Peyer's patch (tissue), 4 donors: ENCODE measurements around the gene TOMM22. TPM values are rescaled to one million over a fixed set of nuclear protein-coding genes. Genes with fewer than 3 reads are reported as not detected.

Experiments used
- DNase-seq, 3 donors: peaks; one replicate each; pipeline ENCODE4 v3.0.0-alpha.2; 2017 to 2019
- H3K27ac ChIP-seq, 4 donors: fragments of 200-600 bp; sonication (generic); one replicate each; pipeline ENCODE4 v1.5.1; 2016 to 2019
- H3K27me3 ChIP-seq, 2 donors: fragments of 200-600 bp; sonication (generic); one replicate each; pipeline ENCODE4 v1.5.1; 2019
- H3K36me3 ChIP-seq, 3 donors: fragments of 200-600 bp; sonication (generic); one replicate each; pipeline ENCODE4 v1.5.1; 2016 to 2019
- H3K4me1 ChIP-seq, 4 donors: fragments of 200-600 bp; sonication (generic); one replicate each; pipeline ENCODE4 v1.5.1; 2016 to 2019
- H3K4me3 ChIP-seq, 4 donors: fragments of 200-600 bp; sonication (generic); 1 replicate in 3 of 4; 2 replicates in 1 of 4; pipeline ENCODE4 v1.5.1; 2016 to 2019; ENCODE audit warnings: mild to moderate bottlenecking in 1 of 4
- H3K9me3 ChIP-seq, 4 donors: fragments of 200-600 bp; sonication (generic); one replicate each; pipeline ENCODE4 v1.5.1; 2016 to 2019; ENCODE audit warnings: mild to moderate bottlenecking in 1 of 4
- CTCF ChIP-seq, 6 experiments: fragments of 450-650 bp in 4 of 6; fragments of 200-600 bp in 2 of 6; sonication (generic) in 1 of 6; IDR thresholded peaks; one replicate each; pipeline ENCODE4 v1.5.1; 2017 to 2019; ENCODE audit warnings: antibody characterized with exemption in 6 of 6, mild to moderate bottlenecking in 3 of 6, moderate library complexity in 1 of 6
- POLR2A ChIP-seq, 2 donors: fragments of 450-650 bp; IDR thresholded peaks; one replicate each; pipeline ENCODE4 v1.5.1; 2017; ENCODE audit warnings: antibody characterized with exemption in 2 of 2, mild to moderate bottlenecking in 2 of 2, moderate library complexity in 2 of 2
- total RNA-seq, 4 donors: library from RNA; depleted of rRNA; stranded (reverse); fragments of >200 nt; gene quantifications; one replicate each; pipeline ENCODE4 v1.1.0, GENCODE V29; 2016

TOMM22 gene
- total RNA-seq, 4 donors from 2014 or later = 19.6 to 35.5 (median 28.9) TPM

- Histone ChIP-seq H3K27ac (peak within 1 kb of the TSS; percentile 92 to 100 (median 98)), H3K4me3 (peak within 1 kb of the TSS; percentile 68 to 97 (median 91)), H3K4me1 (peaks cover 0 to 51% (median 6%) of the 10 kb centered on the region in 4 donors), H3K9me3 (no peaks in the 10 kb centered on the region), H3K36me3 (no peaks in the 10 kb centered on the region), H3K27me3 (no peaks in the 10 kb centered on the region)
- DNase-seq = peak; percentile 98 to 99 (median 98)
- TF ChIP-seq POLR2A (IDR thresholded peaks at IDR 0.05) = peak; percentile 98 to 99
- TF ChIP-seq CTCF (IDR thresholded peaks at IDR 0.05) = peak in 3 of 6 experiments; percentile 0 to 43 (median 27)
These were observed 19.3 kb downstream of the TOMM22 start, which contains the start of gene JOSD1 for GRCh38 chr22:38700789-38701628. JOSD1 (minus strand) TSS chr22:38700943; CDS start chr22:38699987, 956 bp downstream.

GRCh38 chr22:38704654-38705234, 23.0 kb downstream of the TOMM22 start:
- Histone ChIP-seq H3K27me3 (no peaks in the 10 kb centered on the region), H3K4me1 (peaks cover 0 to 42% (median 10%) of the 10 kb centered on the region in 4 donors), H3K27ac (peak overlapping the region; percentile 72 to 100 (median 94)), H3K9me3 (no peaks in the 10 kb centered on the region), H3K36me3 (peaks cover 0 to 5% (median 0%) of the 10 kb centered on the region in 3 donors), H3K4me3 (peak overlapping the region; percentile 11 to 98 (median 42))
- no peak for TF ChIP-seq POLR2A (IDR thresholded peaks at IDR 0.05)
- no peak for TF ChIP-seq CTCF (IDR thresholded peaks at IDR 0.05)
- DNase-seq = no peak

GRCh38 chr22:38705235-38706100, 23.7 kb downstream of the TOMM22 start, which contains the start of gene GTPBP1:
GTPBP1 (plus strand) TSS chr22:38705944; CDS start chr22:38705956, 12 bp downstream.
- Histone ChIP-seq H3K9me3 (no peaks in the 10 kb centered on the region), H3K27me3 (no peaks in the 10 kb centered on the region), H3K36me3 (peaks cover 0 to 12% (median 0%) of the 10 kb centered on the region in 3 donors), H3K4me3 (peak within 1 kb of the TSS; percentile 96 to 99 (median 98)), H3K27ac (peak within 1 kb of the TSS; percentile 98 to 100 (median 99)), H3K4me1 (peaks cover 0 to 41% (median 10%) of the 10 kb centered on the region in 4 donors)
- peak; percentile 95 to 100 (median 99) for DNase-seq
- peak in 3 of 6 experiments; percentile 11 to 33 (median 25) for TF ChIP-seq CTCF (IDR thresholded peaks at IDR 0.05)
- peak; percentile 89 to 97 for TF ChIP-seq POLR2A (IDR thresholded peaks at IDR 0.05)

- H3K4me3 ChIP-seq = peak overlapping the region; percentile 96 to 99 (median 98)
- H3K27ac ChIP-seq = peak overlapping the region; percentile 98 to 100 (median 99)
- H3K9me3 ChIP-seq = no peaks in the 10 kb centered on the region
- H3K36me3 ChIP-seq = peaks cover 0 to 13% (median 0%) of the 10 kb centered on the region in 3 donors
- DNase-seq = peak; percentile 47 to 71 (median 70)
- H3K27me3 ChIP-seq = no peaks in the 10 kb centered on the region
- TF ChIP-seq CTCF (IDR thresholded peaks at IDR 0.05) (no peak), POLR2A (IDR thresholded peaks at IDR 0.05) (peak in 1 of 2 donors; percentile 38)
- peaks cover 0 to 41% (median 10%) of the 10 kb centered on the region in 4 donors for H3K4me1 ChIP-seq
These were observed 24.5 kb downstream of the TOMM22 start for GRCh38 chr22:38706101-38706900.
